OCI-LY1 (cell line): Measurements from ENCODE around the gene SENP8.
A peak's percentile ranks its signal among the peaks of the same experiment; 100 is the strongest.

Experiments
- H2AFZ ChIP-seq: fragments of 200-600 bp; sonication (generic), shearing (Covaris generic); 2 replicates; pipeline ENCODE4 v1.6.0; 2014; ENCODE audit warnings: antibody characterized with exemption, mild to moderate bottlenecking, low read length
- H3F3A ChIP-seq: fragments of 200-600 bp; sonication (generic), shearing (Covaris generic); 2 replicates; pipeline ENCODE4 v1.6.0; 2014; ENCODE audit warnings: mild to moderate bottlenecking, antibody characterized with exemption, low read length, moderate library complexity; ENCODE audit not compliant: insufficient read depth
- H3K27ac ChIP-seq: fragments of 200-600 bp; sonication (generic); 2 replicates; pipeline ENCODE4 v1.5.1; 2014; ENCODE audit warnings: low read length, mixed run types, mild to moderate bottlenecking, low read depth; ENCODE audit not compliant: poor library complexity, severe bottlenecking
- H3K27me3 ChIP-seq: fragments of 200-600 bp; sonication (generic); 2 replicates; pipeline ENCODE4 v1.6.0; 2014; ENCODE audit warnings: antibody characterized with exemption, mild to moderate bottlenecking, low read length, moderate library complexity; ENCODE audit not compliant: insufficient read depth
- H3K36me3 ChIP-seq: fragments of 200-600 bp; sonication (generic); 2 replicates; pipeline ENCODE4 v1.6.1; 2014; ENCODE audit warnings: mild to moderate bottlenecking, antibody characterized with exemption, low read length, moderate library complexity, mixed read lengths; ENCODE audit not compliant: insufficient read depth
- H3K4me1 ChIP-seq: fragments of 200-600 bp; sonication (generic); 2 replicates; pipeline ENCODE4 v1.5.1; 2014; ENCODE audit warnings: mild to moderate bottlenecking, low read length, moderate library complexity; ENCODE audit not compliant: insufficient read depth, severe bottlenecking
- H3K4me2 ChIP-seq: fragments of 200-600 bp; sonication (generic), shearing (Covaris generic); 2 replicates; pipeline ENCODE4 v1.6.1; 2014; ENCODE audit warnings: low read length
- H3K4me3 ChIP-seq: fragments of 200-600 bp; sonication (generic); 2 replicates; pipeline ENCODE4 v1.5.1; 2014; ENCODE audit warnings: low read length, low read depth, mild to moderate bottlenecking, mixed read lengths; ENCODE audit not compliant: poor library complexity, severe bottlenecking
- H3K79me2 ChIP-seq: fragments of 200-600 bp; shearing (Covaris generic); 2 replicates; pipeline ENCODE4 v1.6.1; 2016; ENCODE audit warnings: mixed run types, low read length, mixed read lengths; ENCODE audit not compliant: insufficient read depth
- H3K9ac ChIP-seq: fragments of 200-600 bp; sonication (generic), shearing (Covaris generic); 2 replicates; pipeline ENCODE4 v1.6.1; 2014; ENCODE audit warnings: mild to moderate bottlenecking, low read length, mixed read lengths
- H3K9me2 ChIP-seq: fragments of 200-600 bp; sonication (generic), shearing (Covaris generic); 2 replicates; pipeline ENCODE4 v1.6.1; 2014; ENCODE audit warnings: low read depth, mild to moderate bottlenecking, low read length, mixed read lengths
- H3K9me3 ChIP-seq: fragments of 200-600 bp; shearing (Covaris generic); 2 replicates; pipeline ENCODE4 v1.6.1; 2014; ENCODE audit warnings: low read length, mixed read lengths
- H4K20me1 ChIP-seq: fragments of 200-600 bp; sonication (generic), shearing (Covaris generic); 2 replicates; pipeline ENCODE4 v1.6.0; 2016; ENCODE audit warnings: mild to moderate bottlenecking, low read length; ENCODE audit not compliant: insufficient read depth
- EZH2 ChIP-seq: fragments of 200-600 bp; sonication (generic), shearing (Covaris generic); IDR thresholded peaks from 2 replicates; pipeline ENCODE4 v1.8.0; 2017; ENCODE audit warnings: borderline replicate concordance, mixed run types, mild to moderate bottlenecking, antibody characterized with exemption, low read length, moderate library complexity, mixed read lengths
- TF ChIP-seq, protein P1 (sequence below): fragments of 200-600 bp; sonication (generic), shearing (Covaris generic); IDR thresholded peaks from 2 replicates; pipeline ENCODE4 v1.5.1; 2017; ENCODE audit warnings: mild to moderate bottlenecking, antibody characterized with exemption, low read length, moderate library complexity, mixed read lengths

SENP8 gene

DNA sequence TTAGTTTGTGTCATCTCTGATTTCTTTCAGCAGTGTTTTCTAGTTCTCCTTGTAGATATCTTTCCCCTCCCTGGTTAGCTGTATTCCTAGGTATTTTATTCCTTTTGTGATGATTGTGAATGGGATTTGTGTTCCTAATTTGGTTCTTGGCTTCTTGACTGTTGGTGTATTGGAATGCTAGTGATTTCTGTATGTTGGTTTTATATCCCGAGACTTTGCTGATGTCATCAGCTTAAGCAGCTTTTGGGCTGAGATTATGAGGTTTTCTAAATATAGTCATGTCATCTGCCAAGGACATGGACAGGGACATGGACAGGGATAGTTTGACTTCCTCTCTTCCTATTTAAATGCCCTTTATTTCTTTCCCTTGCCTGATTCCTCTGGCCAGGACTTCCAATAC, 36.0 kb upstream of the SENP8 start:
- Histone ChIP-seq H3K4me1 (peaks cover 46% of the 10 kb centered on the region), H3K79me2 (no peaks in the 10 kb centered on the region)
- TF ChIP-seq EZH2: no peak
- TF ChIP-seq, protein P1, sequence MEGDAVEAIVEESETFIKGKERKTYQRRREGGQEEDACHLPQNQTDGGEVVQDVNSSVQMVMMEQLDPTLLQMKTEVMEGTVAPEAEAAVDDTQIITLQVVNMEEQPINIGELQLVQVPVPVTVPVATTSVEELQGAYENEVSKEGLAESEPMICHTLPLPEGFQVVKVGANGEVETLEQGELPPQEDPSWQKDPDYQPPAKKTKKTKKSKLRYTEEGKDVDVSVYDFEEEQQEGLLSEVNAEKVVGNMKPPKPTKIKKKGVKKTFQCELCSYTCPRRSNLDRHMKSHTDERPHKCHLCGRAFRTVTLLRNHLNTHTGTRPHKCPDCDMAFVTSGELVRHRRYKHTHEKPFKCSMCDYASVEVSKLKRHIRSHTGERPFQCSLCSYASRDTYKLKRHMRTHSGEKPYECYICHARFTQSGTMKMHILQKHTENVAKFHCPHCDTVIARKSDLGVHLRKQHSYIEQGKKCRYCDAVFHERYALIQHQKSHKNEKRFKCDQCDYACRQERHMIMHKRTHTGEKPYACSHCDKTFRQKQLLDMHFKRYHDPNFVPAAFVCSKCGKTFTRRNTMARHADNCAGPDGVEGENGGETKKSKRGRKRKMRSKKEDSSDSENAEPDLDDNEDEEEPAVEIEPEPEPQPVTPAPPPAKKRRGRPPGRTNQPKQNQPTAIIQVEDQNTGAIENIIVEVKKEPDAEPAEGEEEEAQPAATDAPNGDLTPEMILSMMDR: no peak

DNA sequence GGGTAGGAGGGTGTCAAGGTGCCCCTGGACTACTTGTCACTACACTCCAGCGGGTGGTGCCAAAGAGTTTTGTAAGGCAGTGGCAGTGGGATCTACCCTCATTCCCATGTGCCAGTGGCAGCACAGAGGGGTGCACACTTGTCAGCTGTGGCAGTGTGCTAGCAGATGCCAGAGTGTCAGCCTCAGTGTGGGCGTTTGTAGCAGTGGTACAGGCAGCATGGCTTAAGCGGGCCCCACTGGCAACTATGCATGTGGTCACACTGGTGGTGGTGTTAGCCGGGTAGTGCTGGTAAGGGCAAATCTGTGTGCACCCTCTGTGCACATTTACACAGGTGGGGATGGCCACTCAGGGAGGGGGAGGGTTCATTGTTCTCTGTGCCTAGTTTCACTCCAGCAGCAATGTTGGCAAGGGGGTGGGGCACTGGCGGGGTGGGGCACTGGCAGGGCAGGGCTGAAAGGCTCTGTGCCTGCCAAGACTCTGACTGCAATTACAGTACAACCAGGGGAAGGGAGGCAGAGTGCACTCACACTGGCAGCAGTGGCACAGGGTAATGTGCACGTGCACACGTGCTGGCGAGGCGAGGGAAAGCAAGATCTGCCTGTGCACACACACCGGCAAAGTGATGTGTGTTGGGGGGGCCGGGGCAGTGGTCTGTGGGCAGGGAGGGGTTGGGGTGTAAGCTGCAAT, 32.0 kb upstream of the SENP8 start:
- Histone ChIP-seq H3K4me1 (peaks cover 12% of the 10 kb centered on the region), H3K27me3 (no peaks in the 10 kb centered on the region), H3K79me2 (peaks cover 5% of the 10 kb centered on the region; the same call in 1 of the 2 replicates), H3K27ac (no peak overlapping the region), H2AFZ (no peak overlapping the region), H3F3A (no peaks in the 10 kb centered on the region), H3K4me3 (no peak overlapping the region), H3K4me2 (no peak overlapping the region), H3K36me3 (no peaks in the 10 kb centered on the region), H4K20me1 (no peaks in the 10 kb centered on the region), H3K9ac (no peak overlapping the region), H3K9me2 (no peaks in the 10 kb centered on the region), H3K9me3 (no peaks in the 10 kb centered on the region)
- TF ChIP-seq EZH2: no peak
- TF ChIP-seq, protein P1: peak; percentile 7; the same call in 1 of the 2 replicates

More for the DNA sequence above, 36.0 kb upstream of the SENP8 start:
- Histone ChIP-seq H3K27ac (peak overlapping the region; percentile 17), H3K9ac (no peak overlapping the region), H3K4me2 (no peak overlapping the region), H3K9me2 (no peaks in the 10 kb centered on the region), H3K9me3 (no peaks in the 10 kb centered on the region), H3K27me3 (no peaks in the 10 kb centered on the region), H4K20me1 (no peaks in the 10 kb centered on the region), H3K36me3 (no peaks in the 10 kb centered on the region), H3F3A (no peaks in the 10 kb centered on the region), H3K4me3 (no peak overlapping the region), H2AFZ (no peak overlapping the region)

DNA sequence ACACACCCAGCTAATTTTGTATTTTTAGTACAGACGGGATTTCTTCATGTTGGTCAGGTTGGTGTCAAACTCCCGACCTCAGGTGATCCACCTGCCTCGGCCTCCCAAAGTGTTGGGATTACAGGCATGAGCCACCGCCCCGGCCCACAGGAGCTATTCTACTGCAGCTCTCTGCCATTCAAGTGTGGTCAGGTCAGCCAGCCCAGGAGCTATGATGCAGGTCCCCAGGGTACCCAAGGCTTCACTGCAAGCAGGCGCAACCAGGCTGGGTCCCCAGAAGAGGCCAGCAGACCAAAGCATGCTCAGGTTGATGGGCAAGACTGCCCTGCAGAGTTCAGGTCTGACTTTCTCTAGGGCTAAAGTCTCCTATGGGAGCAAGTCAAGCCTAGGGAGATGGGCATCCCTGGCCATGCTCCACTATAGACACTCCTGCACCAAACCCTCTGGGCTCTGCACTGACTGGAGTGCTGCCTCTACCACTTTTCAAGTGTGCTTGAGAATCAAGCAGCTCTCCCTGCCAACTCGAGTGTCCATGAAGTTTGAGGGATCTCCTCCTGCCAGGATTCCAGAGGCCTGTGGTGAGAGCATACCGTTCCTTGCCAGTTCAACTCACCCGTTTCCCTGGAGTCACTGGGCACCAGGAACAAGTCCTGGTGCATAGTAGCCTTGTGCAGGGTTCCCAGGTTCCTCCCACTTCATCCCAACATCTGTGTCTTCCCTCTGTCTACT, 31.1 kb upstream of the SENP8 start:
- H3K9ac ChIP-seq: no peak overlapping the region
- H3K27me3 ChIP-seq: no peaks in the 10 kb centered on the region
- peaks cover 5% of the 10 kb centered on the region; the same call in 1 of the 2 replicates for H3K79me2 ChIP-seq
- H3K9me3 ChIP-seq: no peaks in the 10 kb centered on the region
- no peak overlapping the region for H3K4me2 ChIP-seq
- no peak overlapping the region for H2AFZ ChIP-seq
- no peak overlapping the region for H3K27ac ChIP-seq
- no peaks in the 10 kb centered on the region for H4K20me1 ChIP-seq
- no peaks in the 10 kb centered on the region for H3K9me2 ChIP-seq
- no peaks in the 10 kb centered on the region for H3F3A ChIP-seq
- no peak overlapping the region for H3K4me3 ChIP-seq
- H3K36me3 ChIP-seq: no peaks in the 10 kb centered on the region
- H3K4me1 ChIP-seq: peaks cover 3% of the 10 kb centered on the region
- TF ChIP-seq, protein P1: no peak
- TF ChIP-seq EZH2: no peak
